ENCODE results near the gene PRSS12. TPM values are rescaled to one million over a fixed set of nuclear protein-coding genes. Genes with fewer than 3 reads are reported as not detected.
A peak's percentile ranks its signal among the peaks of the same experiment; 100 is the strongest.

PRSS12 gene
- polyA plus RNA-seq, 1 of the 3 experiments (the other 2 are of a cell fraction), result 137 TPM

- H3K4me1 ChIP-seq (ENCODE audit: control insufficient read depth in 1 of 2, insufficient read depth in 2 of 2, low read depth in 1 of 2, low read length in 1 of 2), result peaks cover 0 to 7% of the 10 kb centered on the region in 2 experiments; a peak in 2 of 4 replicates
- WGBS (ENCODE audit: low lambda C conversion rate), result 51% methylated on average over 5 of the region's 5 CpGs
- ChIA-PET POLR2A (no interaction called here), CTCF (interaction anchor here (2.3 kb wide), 1 partner anchor 29 kb away, joined by 10 read pairs; the partner anchor contains the start of gene PRSS12)
- no peak overlapping the region for H3K4me2 ChIP-seq
- no peaks in the 10 kb centered on the region for H3K9me2 ChIP-seq
- no peak overlapping the region for H2AFZ ChIP-seq (ENCODE audit: low read depth)
- no peaks in the 10 kb centered on the region for H4K20me1 ChIP-seq (ENCODE audit: insufficient read depth)
- no peaks in the 10 kb centered on the region for H3K9me3 ChIP-seq
- H3K36me3 ChIP-seq (replicated peaks in 1 of 2; ENCODE audit: control insufficient read depth in 1 of 2, insufficient read depth in 2 of 2, low read length in 1 of 2), result peaks cover 3 to 11% of the 10 kb centered on the region in 2 experiments
- H3F3A ChIP-seq (replicated peaks; ENCODE audit: insufficient read depth), result no peaks in the 10 kb centered on the region
- no peak overlapping the region for H3K4me3 ChIP-seq (ENCODE audit: low read depth in 2 of 2, low read length in 1 of 2)
- DNase-seq, result no peak
- peaks cover 6% of the 10 kb centered on the region for H3K79me2 ChIP-seq (ENCODE audit: insufficient read depth)
- TF ChIP-seq FOXM1 (IDR thresholded peaks at IDR 0.05; ENCODE audit: low read depth), result 0 out of 2 replicates have a peak, but pooled peaks have one; percentile 23
- no peak for TF ChIP-seq RAD21 (IDR thresholded peaks at IDR 0.05; ENCODE audit: low read length)
- no peak for TF ChIP-seq ZBTB33 (IDR thresholded peaks at IDR 0.05; ENCODE audit: borderline replicate concordance, low read depth)
- TF ChIP-seq EP300 (IDR thresholded peaks at IDR 0.05; ENCODE audit: borderline replicate concordance in 1 of 2, low read depth in 1 of 2, low read length in 1 of 2), result peak; percentile 7 to 55; a peak in 1 of 4 replicates
- peak; percentile 75 for TF ChIP-seq TCF12 (IDR thresholded peaks at IDR 0.05)
- no peak; the same call in 1 of the 2 replicates for TF ChIP-seq NFIC (IDR thresholded peaks at IDR 0.05; ENCODE audit: borderline replicate concordance)
- TF ChIP-seq TAF1 (IDR thresholded peaks at IDR 0.05; ENCODE audit: borderline replicate concordance, low read depth, low read length), result no peak
- no peak; the same call in 1 of the 2 replicates for TF ChIP-seq JUND (IDR thresholded peaks at IDR 0.05)
- TF ChIP-seq USF2 (IDR thresholded peaks at IDR 0.05; ENCODE audit: borderline replicate concordance, low read depth, low read length), result no peak
- TF ChIP-seq, protein P1, sequence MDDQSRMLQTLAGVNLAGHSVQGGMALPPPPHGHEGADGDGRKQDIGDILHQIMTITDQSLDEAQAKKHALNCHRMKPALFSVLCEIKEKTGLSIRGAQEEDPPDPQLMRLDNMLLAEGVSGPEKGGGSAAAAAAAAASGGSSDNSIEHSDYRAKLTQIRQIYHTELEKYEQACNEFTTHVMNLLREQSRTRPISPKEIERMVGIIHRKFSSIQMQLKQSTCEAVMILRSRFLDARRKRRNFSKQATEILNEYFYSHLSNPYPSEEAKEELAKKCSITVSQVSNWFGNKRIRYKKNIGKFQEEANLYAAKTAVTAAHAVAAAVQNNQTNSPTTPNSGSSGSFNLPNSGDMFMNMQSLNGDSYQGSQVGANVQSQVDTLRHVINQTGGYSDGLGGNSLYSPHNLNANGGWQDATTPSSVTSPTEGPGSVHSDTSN (IDR thresholded peaks at IDR 0.05), result peak; percentile 23; the same call in 1 of the 2 replicates
- TF ChIP-seq POLR2AphosphoS5 (IDR thresholded peaks at IDR 0.05; ENCODE audit: low read depth, low read length), result 0 out of 2 replicates have a peak, but pooled peaks have one; percentile 31
- no peak overlapping the region for H3K9ac ChIP-seq
- H3K27ac ChIP-seq (ENCODE audit: low read depth in 2 of 2, low read length in 1 of 2), result peak overlapping the region; percentile 3 to 43; a peak in 2 of 4 replicates
- no peaks in the 10 kb centered on the region for H3K27me3 ChIP-seq (ENCODE audit: insufficient read depth)
These were observed 29.8 kb downstream of the PRSS12 start for GRCh38 chr4:118322831-118323502.

GRCh38 chr4:118318931-118319330 lies 33.9 kb downstream of the PRSS12 start:
- no peak for TF ChIP-seq SMC3 (IDR thresholded peaks at IDR 0.05; ENCODE audit: low read depth, low read length)
- no peak for TF ChIP-seq RFX5 (IDR thresholded peaks at IDR 0.05; ENCODE audit: low read length)
- ChIA-PET CTCF (interaction anchor here (1.3 kb wide), 1 partner anchor 34 kb away, joined by 4 read pairs; the partner anchor contains the start of gene PRSS12), POLR2A (no interaction called here)

More at GRCh38 chr4:118318931-118319330, 33.9 kb downstream of the PRSS12 start:
- no peak overlapping the region for H3K4me2 ChIP-seq
- no peaks in the 10 kb centered on the region for H3K9me2 ChIP-seq
- DNase-seq, result no peak
- H3K4me1 ChIP-seq (ENCODE audit: control insufficient read depth in 1 of 2, insufficient read depth in 2 of 2, low read depth in 1 of 2, low read length in 1 of 2), result peaks cover 0 to 7% of the 10 kb centered on the region in 2 experiments; a peak in 2 of 4 replicates
- H3K36me3 ChIP-seq (replicated peaks in 1 of 2; ENCODE audit: control insufficient read depth in 1 of 2, insufficient read depth in 2 of 2, low read length in 1 of 2), result peaks cover 14 to 29% of the 10 kb centered on the region in 2 experiments
- no peak overlapping the region for H3K4me3 ChIP-seq (ENCODE audit: low read depth in 2 of 2, low read length in 1 of 2)
- no peaks in the 10 kb centered on the region for H4K20me1 ChIP-seq (ENCODE audit: insufficient read depth)
- H2AFZ ChIP-seq (ENCODE audit: low read depth), result no peak overlapping the region
- no peaks in the 10 kb centered on the region; the same call in 1 of the 2 replicates for H3K79me2 ChIP-seq (ENCODE audit: insufficient read depth)
- no peaks in the 10 kb centered on the region for H3K9me3 ChIP-seq
- 63% methylated on average over 1 of the region's 1 CpG for WGBS (ENCODE audit: low lambda C conversion rate)
- H3K27ac ChIP-seq (ENCODE audit: low read depth in 2 of 2, low read length in 1 of 2), result no peak overlapping the region
- no peaks in the 10 kb centered on the region for H3K27me3 ChIP-seq (ENCODE audit: insufficient read depth)
- peaks cover 7% of the 10 kb centered on the region for H3F3A ChIP-seq (replicated peaks; ENCODE audit: insufficient read depth)
- no peak overlapping the region for H3K9ac ChIP-seq
